NCI-H526 (cell line): ENCODE data around the gene TM6SF1.
"Not testable (repeated sequence)": the region's sequence is repeated elsewhere in the genome, so short reads cannot be mapped to it uniquely, and the experiment has no call there.

Experiments used
- DNase-seq, 2 experiments: peaks; one replicate each; lab custom pipeline; 2025; lab: John Stamatoyannopoulos, UW

TM6SF1 gene

GRCh38 chr15:83088876-83089275 lies 18.6 kb upstream of the TM6SF1 start:
- DNase-seq = no peak

GRCh38 chr15:83090465-83090864 lies 17.0 kb upstream of the TM6SF1 start:
- no peak for DNase-seq

GRCh38 chr15:83091965-83092308 lies 15.5 kb upstream of the TM6SF1 start:
- not testable (repeated sequence) for DNase-seq

GRCh38 chr15:83092309-83092976 lies 15.0 kb upstream of the TM6SF1 start:
- DNase-seq = no peak

GRCh38 chr15:83094583-83094982 lies 12.9 kb upstream of the TM6SF1 start:
- no peak for DNase-seq

GRCh38 chr15:83098079-83098478 lies 9.4 kb upstream of the TM6SF1 start:
- DNase-seq = no peak

- no peak for DNase-seq
Measured at GRCh38 chr15:83099290-83099689, 8.2 kb upstream of the TM6SF1 start.

GRCh38 chr15:83100097-83100646 lies 7.3 kb upstream of the TM6SF1 start:
- no peak for DNase-seq

- no peak for DNase-seq
Measured at GRCh38 chr15:83102346-83102745, 5.1 kb upstream of the TM6SF1 start.

GRCh38 chr15:83104141-83104540 lies 3.3 kb upstream of the TM6SF1 start:
- no peak for DNase-seq

- no peak for DNase-seq
Measured at GRCh38 chr15:83105440-83105839, 2.0 kb upstream of the TM6SF1 start.

GRCh38 chr15:83107841-83108181 lies 366 bp downstream of the TM6SF1 start:
- DNase-seq = no peak

- DNase-seq = peak in 1 of 2 experiments; percentile 13
Measured at GRCh38 chr15:83108266-83109219, 1.1 kb downstream of the TM6SF1 start.

- DNase-seq = no peak
Measured at GRCh38 chr15:83109532-83109931, 2.1 kb downstream of the TM6SF1 start.

- no peak for DNase-seq
Measured at GRCh38 chr15:83110381-83110780, 2.9 kb downstream of the TM6SF1 start.

GRCh38 chr15:83111149-83111548 lies 3.7 kb downstream of the TM6SF1 start:
- no peak for DNase-seq

- DNase-seq = no peak
Measured at GRCh38 chr15:83112233-83112955, 4.9 kb downstream of the TM6SF1 start.

GRCh38 chr15:83112956-83113299 lies 5.5 kb downstream of the TM6SF1 start:
- DNase-seq = no peak

GRCh38 chr15:83113881-83114674 lies 6.6 kb downstream of the TM6SF1 start:
- no peak for DNase-seq

GRCh38 chr15:83114856-83115255 lies 7.4 kb downstream of the TM6SF1 start:
- no peak for DNase-seq

- no peak for DNase-seq
Measured at GRCh38 chr15:83115410-83115809, 8.0 kb downstream of the TM6SF1 start.
